Glutamatergic neuron (in vitro differentiated cells): Measurements from ENCODE around the gene EPHB2. TPM values are rescaled to one million over a fixed set of nuclear protein-coding genes. Genes with fewer than 3 reads are reported as not detected.

ENCODE experiments used
- DNase-seq: peaks from one replicate; pipeline ENCODE4 v3.0.0; 2022
- H3K27ac Mint-ChIP-seq: one replicate; pipeline ENCODE4 v1.8.0; 2020; ENCODE audit warnings: mild to moderate bottlenecking, mixed read lengths, inconsistent platforms; ENCODE audit not compliant: unreplicated experiment
- H3K27me3 Mint-ChIP-seq: one replicate; pipeline ENCODE4 v1.8.0; 2020; ENCODE audit warnings: mild to moderate bottlenecking, moderate library complexity, mixed read lengths, inconsistent platforms; ENCODE audit not compliant: unreplicated experiment
- H3K36me3 Mint-ChIP-seq: one replicate; pipeline ENCODE4 v1.8.0; 2020; ENCODE audit warnings: mild to moderate bottlenecking, mixed read lengths, inconsistent platforms; ENCODE audit not compliant: unreplicated experiment
- H3K4me1 Mint-ChIP-seq: one replicate; pipeline ENCODE4 v1.8.0; 2020; ENCODE audit warnings: mild to moderate bottlenecking, low read depth, mixed read lengths, inconsistent platforms; ENCODE audit not compliant: unreplicated experiment
- H3K4me3 Mint-ChIP-seq: one replicate; pipeline ENCODE4 v1.8.0; 2020; ENCODE audit warnings: mild to moderate bottlenecking, mixed read lengths, inconsistent platforms; ENCODE audit not compliant: unreplicated experiment
- H3K9me3 Mint-ChIP-seq: one replicate; pipeline ENCODE4 v1.8.0; 2020; ENCODE audit warnings: mild to moderate bottlenecking, moderate library complexity, mixed read lengths, inconsistent platforms; ENCODE audit not compliant: unreplicated experiment
- CTCF ChIP-seq: fragments of 200-600 bp; sonication (generic); IDR thresholded peaks from one replicate; pipeline ENCODE4 v1.5.0; 2021; ENCODE audit not compliant: partially characterized antibody, unreplicated experiment
- total RNA-seq: library from RNA; stranded (reverse); fragmentation: NEBNext Ultra II Directional; extraction: Animal tissue kit (Norgen Biotek cat#: 25700); gene quantifications from one replicate; pipeline ENCODE4 v1.2.1, GENCODE V29; 2021; ENCODE audit not compliant: unreplicated experiment

The EPHB2 gene
- total RNA-seq, 1 donor from 2014 or later, result 93.0 TPM

- H3K27ac Mint-ChIP-seq, result no peak overlapping the region
- H3K36me3 Mint-ChIP-seq, result no peaks in the 10 kb centered on the region
- H3K9me3 Mint-ChIP-seq, result no peaks in the 10 kb centered on the region
- no peak for DNase-seq
- no peak overlapping the region for H3K4me3 Mint-ChIP-seq
- TF ChIP-seq CTCF, result no peak
- no peaks in the 10 kb centered on the region for H3K4me1 Mint-ChIP-seq
- peaks cover 3% of the 10 kb centered on the region for H3K27me3 Mint-ChIP-seq
Measured at GRCh38 chr1:22749919-22750684, 39.5 kb downstream of the EPHB2 start.

- Mint-ChIP-seq H3K36me3 (no peaks in the 10 kb centered on the region), H3K9me3 (no peaks in the 10 kb centered on the region), H3K4me3 (no peak overlapping the region), H3K27me3 (peaks cover 3% of the 10 kb centered on the region), H3K27ac (no peak overlapping the region), H3K4me1 (no peaks in the 10 kb centered on the region)
- DNase-seq, result no peak
- no peak for TF ChIP-seq CTCF
Measured at GRCh38 chr1:22750685-22751051, 40.0 kb downstream of the EPHB2 start.

- peaks cover 3% of the 10 kb centered on the region for H3K27me3 Mint-ChIP-seq
- no peak overlapping the region for H3K4me3 Mint-ChIP-seq
- no peaks in the 10 kb centered on the region for H3K36me3 Mint-ChIP-seq
- H3K27ac Mint-ChIP-seq, result no peak overlapping the region
- no peak for DNase-seq
- TF ChIP-seq CTCF, result no peak
- H3K4me1 Mint-ChIP-seq, result no peaks in the 10 kb centered on the region
- H3K9me3 Mint-ChIP-seq, result no peaks in the 10 kb centered on the region
Measured at GRCh38 chr1:22751124-22751531, 40.5 kb downstream of the EPHB2 start.

GRCh38 chr1:22752339-22752738, 41.7 kb downstream of the EPHB2 start:
- H3K27ac Mint-ChIP-seq, result no peak overlapping the region

More at GRCh38 chr1:22752339-22752738, 41.7 kb downstream of the EPHB2 start:
- H3K4me1 Mint-ChIP-seq, result no peaks in the 10 kb centered on the region
- H3K9me3 Mint-ChIP-seq, result no peaks in the 10 kb centered on the region
- DNase-seq, result no peak
- H3K27me3 Mint-ChIP-seq, result peaks cover 3% of the 10 kb centered on the region
- H3K4me3 Mint-ChIP-seq, result no peak overlapping the region
- no peak for TF ChIP-seq CTCF
- H3K36me3 Mint-ChIP-seq, result no peaks in the 10 kb centered on the region
